Immature natural killer cell (primary cell): Measurements from ENCODE around the gene PLD4. TPM values are rescaled to one million over a fixed set of nuclear protein-coding genes. Genes with fewer than 3 reads are reported as not detected.

ENCODE experiments used
- polyA plus RNA-seq, 3 donors: library from polyadenylated mRNA; unstranded; fragments of 300-500 nt; fragmentation: Illumina TruSeq; gene quantifications; one replicate each; pipeline ENCODE4 v1.2.3, GENCODE V29; 2021

PLD4 gene
- polyA plus RNA-seq, 3 donors from 2014 or later = 2.3 to 49.3 (median 19.7) TPM

Other genes starting within 250 kb of the PLD4 start
- gene INF2, start 235.3 kb upstream of the PLD4 start, polyA plus RNA-seq = 1 to 10 TPM in 2 of 3 donors, not detected in 1; 1.5 to 2.5 TPM
- gene ADSS1, start 200.7 kb upstream of the PLD4 start, polyA plus RNA-seq = 1 to 10 TPM in 2 of 3 donors, under 1 TPM in 1; 0.43 to 2.4 (median 1.2) TPM
- gene SIVA1, start 171.7 kb upstream of the PLD4 start, polyA plus RNA-seq = 100 to 1,000 TPM; 155 to 321 (median 203) TPM
- gene AKT1, start 129.1 kb upstream of the PLD4 start, polyA plus RNA-seq = 10 to 100 TPM; 14.8 to 23.3 (median 21.3) TPM
- gene ZBTB42, start 123.8 kb upstream of the PLD4 start, polyA plus RNA-seq = 1 to 10 TPM in 2 of 3 donors, under 1 TPM in 1; 0.25 to 2.4 (median 2.0) TPM
- not detected for gene CEP170B, start 59.6 kb upstream of the PLD4 start, polyA plus RNA-seq
- not detected for gene AHNAK2, start 53.5 kb downstream of the PLD4 start, polyA plus RNA-seq
- gene CLBA1, start 60.9 kb downstream of the PLD4 start, polyA plus RNA-seq = under 1 TPM in 2 of 3 donors, not detected in 1; 0.37 to 0.57 TPM
- 10 to 100 TPM; 14.5 to 18.3 (median 14.6) TPM for gene CDCA4, start 96.2 kb downstream of the PLD4 start, polyA plus RNA-seq
- 10 to 100 TPM in 1 of 3 donors, 1 to 10 TPM in 2; 5.8 to 25.6 (median 8.4) TPM for gene GPR132, start 140.6 kb downstream of the PLD4 start, polyA plus RNA-seq
- under 1 TPM in 2 of 3 donors, not detected in 1; 0.17 to 0.39 TPM for gene JAG2, start 243.9 kb downstream of the PLD4 start, polyA plus RNA-seq